ENCODE results near the gene SPSB2.

GRCh38 chr12:6899427-6899826 lies 26.3 kb upstream of the SPSB2 start:
- TF ChIP-seq CTCF (IDR thresholded peaks at IDR 0.05) (no peak), POLR2A (IDR thresholded peaks at IDR 0.05) (no peak), EP300 (IDR thresholded peaks at IDR 0.05) (no peak), POLR2AphosphoS5 (IDR thresholded peaks at IDR 0.05) (no peak)
